ENCODE data around the gene ADAMTSL3.

DNA sequence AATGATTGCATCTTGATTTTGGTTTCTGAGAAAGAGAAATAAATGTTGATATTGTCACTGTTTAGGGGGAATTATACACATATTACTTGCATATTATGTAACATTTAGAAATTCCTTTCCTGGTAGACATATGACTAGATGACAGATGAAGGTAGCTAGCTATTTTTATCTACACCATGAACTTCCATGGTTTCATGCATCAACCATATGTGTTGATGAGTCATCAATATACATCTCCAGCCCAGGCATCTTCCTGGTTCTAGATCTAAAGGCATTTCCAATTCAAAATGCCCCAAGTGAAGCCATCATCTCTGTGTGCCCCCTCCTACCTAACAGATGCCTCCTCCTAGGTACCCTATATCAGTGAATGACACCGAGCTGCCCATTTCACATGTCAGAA, 9.5 kb upstream of the ADAMTSL3 start:
- TF ChIP-seq, protein P1, sequence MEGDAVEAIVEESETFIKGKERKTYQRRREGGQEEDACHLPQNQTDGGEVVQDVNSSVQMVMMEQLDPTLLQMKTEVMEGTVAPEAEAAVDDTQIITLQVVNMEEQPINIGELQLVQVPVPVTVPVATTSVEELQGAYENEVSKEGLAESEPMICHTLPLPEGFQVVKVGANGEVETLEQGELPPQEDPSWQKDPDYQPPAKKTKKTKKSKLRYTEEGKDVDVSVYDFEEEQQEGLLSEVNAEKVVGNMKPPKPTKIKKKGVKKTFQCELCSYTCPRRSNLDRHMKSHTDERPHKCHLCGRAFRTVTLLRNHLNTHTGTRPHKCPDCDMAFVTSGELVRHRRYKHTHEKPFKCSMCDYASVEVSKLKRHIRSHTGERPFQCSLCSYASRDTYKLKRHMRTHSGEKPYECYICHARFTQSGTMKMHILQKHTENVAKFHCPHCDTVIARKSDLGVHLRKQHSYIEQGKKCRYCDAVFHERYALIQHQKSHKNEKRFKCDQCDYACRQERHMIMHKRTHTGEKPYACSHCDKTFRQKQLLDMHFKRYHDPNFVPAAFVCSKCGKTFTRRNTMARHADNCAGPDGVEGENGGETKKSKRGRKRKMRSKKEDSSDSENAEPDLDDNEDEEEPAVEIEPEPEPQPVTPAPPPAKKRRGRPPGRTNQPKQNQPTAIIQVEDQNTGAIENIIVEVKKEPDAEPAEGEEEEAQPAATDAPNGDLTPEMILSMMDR (IDR thresholded peaks at IDR 0.05; ENCODE audit: insufficient read depth, low read depth, low read length): no peak
- TF ChIP-seq EZH2 (IDR thresholded peaks at IDR 0.05; ENCODE audit: insufficient read depth, low read length): no peak

Data from astrocyte (in vitro differentiated cells and primary cell).